Lower leg skin (tissue), 4 donors: ENCODE data around the gene MDFIC. TPM values are rescaled to one million over a fixed set of nuclear protein-coding genes. Genes with fewer than 3 reads are reported as not detected.

Experiments used
- DNase-seq, 2 donors: peaks; one replicate each; pipeline ENCODE4 v3.0.0-alpha.2; 2019; ENCODE audit warnings: low spot score in 2 of 2
- H3K4me3 ChIP-seq: fragments of 200-600 bp; sonication (generic); 2 replicates; pipeline ENCODE4 v1.5.1; 2017; ENCODE audit warnings: mild to moderate bottlenecking, low read depth; ENCODE audit not compliant: poor library complexity, severe bottlenecking
- CTCF ChIP-seq, 3 donors: fragments of 450-650 bp; IDR thresholded peaks; one replicate each; pipeline ENCODE4 v1.5.1; 2016; ENCODE audit warnings: antibody characterized with exemption in 3 of 3, mild to moderate bottlenecking in 3 of 3, moderate library complexity in 2 of 3
- POLR2A ChIP-seq, 2 donors: fragments of 450-650 bp; IDR thresholded peaks; one replicate each; pipeline ENCODE4 v1.6.1; 2016 to 2017; ENCODE audit warnings: antibody characterized with exemption in 2 of 2, mild to moderate bottlenecking in 1 of 2, moderate library complexity in 1 of 2
- WGBS, 2 donors: methylation state at CpG; one replicate each; pipeline ENCODE4 v1.1.5; 2018; 5-methylcytosine and 5-hydroxymethylcytosine counted together
- intact Hi-C: fragments of 100-400 bp; cut with DNase I; formaldehyde crosslinking; loops from one replicate; pipeline ENCODE4 v1.15.0; 2023; ENCODE audit warnings: low total_unique reads
- total RNA-seq, 4 donors: library from RNA; depleted of rRNA; stranded (reverse); fragments of >200 nt; gene quantifications; one replicate each; pipeline ENCODE4 v1.1.0, GENCODE V29; 2016

MDFIC gene
- total RNA-seq, 4 donors from 2014 or later = 27.0 to 58.5 (median 38.9) TPM

GRCh38 chr7:115044224-115044623 lies 122.3 kb downstream of the MDFIC start:
- TF ChIP-seq POLR2A (IDR thresholded peaks at IDR 0.05) (no peak), CTCF (IDR thresholded peaks at IDR 0.05) (no peak)
- H3K4me3 ChIP-seq = no peak overlapping the region
- intact Hi-C loops = no loop called here
- no peak for DNase-seq
- WGBS, 2 donors = 61 to 64% methylated on average over 3 of the region's 3 CpGs

GRCh38 chr7:115047958-115048720 lies 126.2 kb downstream of the MDFIC start:
- DNase-seq = no peak
- TF ChIP-seq POLR2A (IDR thresholded peaks at IDR 0.05) (no peak), CTCF (IDR thresholded peaks at IDR 0.05) (no peak)
- 58 to 69% methylated on average over 6 of the region's 6 CpGs for WGBS, 2 donors
- intact Hi-C loops = no loop called here
- H3K4me3 ChIP-seq = no peak overlapping the region

GRCh38 chr7:115052706-115053105 lies 130.8 kb downstream of the MDFIC start:
- no peak overlapping the region for H3K4me3 ChIP-seq
- 76 to 81% methylated on average over 4 of the region's 4 CpGs for WGBS, 2 donors
- DNase-seq = no peak
- TF ChIP-seq CTCF (IDR thresholded peaks at IDR 0.05) = no peak
- no peak for TF ChIP-seq POLR2A (IDR thresholded peaks at IDR 0.05)
- intact Hi-C loops = no loop called here

- 53 to 69% methylated on average over 3 of the region's 3 CpGs for WGBS, 2 donors
- TF ChIP-seq CTCF (IDR thresholded peaks at IDR 0.05) (no peak), POLR2A (IDR thresholded peaks at IDR 0.05) (no peak)
- intact Hi-C loops = no loop called here
Measured at GRCh38 chr7:115054478-115055065, 132.7 kb downstream of the MDFIC start.

GRCh38 chr7:115056019-115056418 lies 134.1 kb downstream of the MDFIC start:
- H3K4me3 ChIP-seq = no peak overlapping the region
- no peak for DNase-seq
- WGBS, 2 donors = 46 to 67% methylated on average over 2 of the region's 2 CpGs
- intact Hi-C loops = no loop called here
- TF ChIP-seq POLR2A (IDR thresholded peaks at IDR 0.05) (no peak), CTCF (IDR thresholded peaks at IDR 0.05) (no peak)

More at GRCh38 chr7:115054478-115055065, 132.7 kb downstream of the MDFIC start:
- DNase-seq = no peak
- no peak overlapping the region for H3K4me3 ChIP-seq
